ENCODE measurements around the gene SYDE1. TPM values are rescaled to one million over a fixed set of nuclear protein-coding genes. Genes with fewer than 3 reads are reported as not detected.

The SYDE1 gene
- total RNA-seq, 2 experiments from 2014 or later, result 0.22 TPM; not detected in 1

GRCh38 chr19:15116856-15117255 lies 9.7 kb downstream of the SYDE1 start:
- ChIA-PET CTCF (no interaction called here), POLR2A (no interaction called here)
- peaks cover 0 to 17% of the 10 kb centered on the region in 2 experiments for H3K9me3 ChIP-seq (ENCODE audit: control insufficient read depth in 1 of 2, insufficient read depth in 1 of 2, low read length in 2 of 2)
- no peaks in the 10 kb centered on the region for H3K9me3 Mint-ChIP-seq
- no peaks in the 10 kb centered on the region for H3K27me3 ChIP-seq (ENCODE audit: control insufficient read depth in 1 of 2, insufficient read depth in 2 of 2, low read length in 2 of 2)
- no peaks in the 10 kb centered on the region for H3K4me1 Mint-ChIP-seq (ENCODE audit: low read depth)
- peaks cover 52% of the 10 kb centered on the region for H3K36me3 Mint-ChIP-seq (ENCODE audit: low read depth)
- peaks cover 58% of the 10 kb centered on the region for H3K36me3 ChIP-seq (ENCODE audit: insufficient read depth, low read length)
- H3K4me1 ChIP-seq (ENCODE audit: insufficient read depth, low read length), result no peaks in the 10 kb centered on the region
- no peak for DNase-seq
- no peak overlapping the region for H3K4me3 Mint-ChIP-seq
- no peak overlapping the region for H3K27ac ChIP-seq (ENCODE audit: low read depth in 1 of 2, low read length in 2 of 2)
- H3K27me3 Mint-ChIP-seq, result no peaks in the 10 kb centered on the region
- TF ChIP-seq CTCF (IDR thresholded peaks at IDR 0.05), result no peak
- no peak overlapping the region for H3K4me3 ChIP-seq (ENCODE audit: low read length)
- intact Hi-C loops (cut with DNase I, micrococcal nuclease), result no loop called here
- H3K27ac Mint-ChIP-seq, result no peak overlapping the region
- no peak for ATAC-seq (ENCODE audit: poor library complexity)

- ATAC-seq (ENCODE audit: poor library complexity) (no peak), DNase-seq (no peak)
- H3K4me1 ChIP-seq (ENCODE audit: insufficient read depth, low read length), result no peaks in the 10 kb centered on the region
- H3K27ac ChIP-seq (ENCODE audit: low read depth in 1 of 2, low read length in 2 of 2), result no peak overlapping the region
- intact Hi-C loops (cut with DNase I, micrococcal nuclease), result no loop called here
- ChIA-PET CTCF (no interaction called here), POLR2A (interaction anchor here (1.1 kb wide), 1 partner anchor 24 kb away, joined by 3 read pairs; no protein-coding TSS in a partner anchor)
- TF ChIP-seq CTCF (IDR thresholded peaks at IDR 0.05), result no peak
- Mint-ChIP-seq H3K27ac (no peak overlapping the region), H3K4me1 (ENCODE audit: low read depth) (no peaks in the 10 kb centered on the region), H3K9me3 (no peaks in the 10 kb centered on the region), H3K4me3 (no peak overlapping the region), H3K36me3 (ENCODE audit: low read depth) (peaks cover 55% of the 10 kb centered on the region), H3K27me3 (no peaks in the 10 kb centered on the region)
- H3K36me3 ChIP-seq (ENCODE audit: insufficient read depth, low read length), result peaks cover 64% of the 10 kb centered on the region
- no peak overlapping the region for H3K4me3 ChIP-seq (ENCODE audit: low read length)
- H3K9me3 ChIP-seq (ENCODE audit: control insufficient read depth in 1 of 2, insufficient read depth in 1 of 2, low read length in 2 of 2), result peaks cover 0 to 17% of the 10 kb centered on the region in 2 experiments
- H3K27me3 ChIP-seq (ENCODE audit: control insufficient read depth in 1 of 2, insufficient read depth in 2 of 2, low read length in 2 of 2), result no peaks in the 10 kb centered on the region
Measured at GRCh38 chr19:15118248-15118647, 11.0 kb downstream of the SYDE1 start.

DNA sequence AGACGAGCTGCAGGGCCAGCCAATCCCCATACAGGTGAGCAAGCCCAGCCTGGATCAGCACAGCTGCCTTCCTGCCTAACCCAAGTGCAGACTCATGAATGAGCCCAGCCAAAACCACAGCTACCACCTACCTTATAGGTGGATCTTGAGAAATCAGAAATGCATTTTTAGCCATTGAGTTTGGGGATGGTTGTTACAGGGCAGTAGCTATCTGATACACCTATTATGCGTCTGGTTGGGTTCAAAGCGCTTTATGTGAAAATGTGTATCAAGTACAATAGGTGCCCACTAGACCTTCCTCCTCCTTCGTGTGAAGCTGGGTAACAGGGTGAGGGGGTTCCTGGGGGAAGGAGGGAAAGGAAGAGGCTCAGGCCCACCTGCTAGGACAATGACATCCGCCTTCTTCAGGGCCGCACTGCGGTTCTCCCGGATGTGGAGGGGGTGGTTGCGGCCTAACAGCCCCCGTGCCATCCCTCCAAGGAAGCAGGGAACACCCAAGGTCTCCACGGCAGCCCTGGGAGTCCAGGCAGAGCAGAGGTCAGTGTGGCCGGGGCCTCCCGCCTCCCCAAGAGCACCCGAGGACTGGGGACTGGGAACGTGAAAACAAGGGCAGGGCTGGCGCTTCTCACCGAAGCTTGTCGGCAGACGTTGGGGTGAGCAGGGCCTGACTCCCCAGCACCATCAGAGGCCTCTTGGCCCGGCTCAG lies 11.7 kb downstream of the SYDE1 start:
- Mint-ChIP-seq H3K4me3 (no peak overlapping the region), H3K27me3 (no peaks in the 10 kb centered on the region), H3K9me3 (no peaks in the 10 kb centered on the region), H3K36me3 (ENCODE audit: low read depth) (peaks cover 62% of the 10 kb centered on the region), H3K27ac (no peak overlapping the region), H3K4me1 (ENCODE audit: low read depth) (peaks cover 4% of the 10 kb centered on the region)
- peaks cover 1% of the 10 kb centered on the region for H3K4me1 ChIP-seq (ENCODE audit: insufficient read depth, low read length)
- DNase-seq (no peak), ATAC-seq (ENCODE audit: poor library complexity) (no peak)
- intact Hi-C loops (cut with DNase I, micrococcal nuclease), result no loop called here
- H3K9me3 ChIP-seq (ENCODE audit: control insufficient read depth in 1 of 2, insufficient read depth in 1 of 2, low read length in 2 of 2), result peaks cover 0 to 10% of the 10 kb centered on the region in 2 experiments
- no peak for TF ChIP-seq CTCF (IDR thresholded peaks at IDR 0.05)
- ChIA-PET POLR2A (interaction anchor here (1.1 kb wide), 1 partner anchor 25 kb away, joined by 3 read pairs; no protein-coding TSS in a partner anchor), CTCF (interaction anchor here (0.9 kb wide), 1 partner anchor 27 kb away, joined by 4 read pairs; no protein-coding TSS in a partner anchor)
- H3K27me3 ChIP-seq (ENCODE audit: control insufficient read depth in 1 of 2, insufficient read depth in 2 of 2, low read length in 2 of 2), result no peaks in the 10 kb centered on the region
- peaks cover 64% of the 10 kb centered on the region for H3K36me3 ChIP-seq (ENCODE audit: insufficient read depth, low read length)
- no peak overlapping the region for H3K27ac ChIP-seq (ENCODE audit: low read depth in 1 of 2, low read length in 2 of 2)
- no peak overlapping the region for H3K4me3 ChIP-seq (ENCODE audit: low read length)

Measured in CD4-positive, alpha-beta T cell (primary cell).